NCI-H748 treated with DMSO at 0.1 percent for 48 hours (cell line): ENCODE measurements around the gene S100A16.
"Not testable (repeated sequence)": the region's sequence is repeated elsewhere in the genome, so short reads cannot be mapped to it uniquely, and the experiment has no call there.

ENCODE experiments used
- DNase-seq: peaks from one replicate; lab custom pipeline; 2025; lab: John Stamatoyannopoulos, UW

S100A16 gene

DNA sequence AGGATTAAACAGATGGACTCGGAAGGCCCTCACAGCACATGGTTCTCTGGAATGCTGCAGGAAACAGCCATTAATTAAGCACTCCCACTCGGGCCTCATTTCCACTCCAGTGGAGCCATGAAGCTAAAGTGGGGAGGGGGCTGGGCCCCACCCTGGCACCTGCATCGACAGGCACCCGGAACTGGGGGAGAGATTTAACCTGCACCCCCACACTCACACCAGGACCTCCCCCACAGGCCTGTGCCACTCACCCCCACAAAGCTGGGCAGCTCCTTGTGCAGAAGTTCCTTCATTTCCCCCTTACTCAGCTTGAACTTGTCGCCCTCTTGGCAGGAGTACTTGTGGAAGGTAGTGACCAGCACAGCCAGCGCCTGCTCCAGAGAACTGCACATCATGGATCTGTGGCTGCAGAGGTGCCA is 49.4 kb downstream of the S100A16 start:
- DNase-seq, result no peak

DNA sequence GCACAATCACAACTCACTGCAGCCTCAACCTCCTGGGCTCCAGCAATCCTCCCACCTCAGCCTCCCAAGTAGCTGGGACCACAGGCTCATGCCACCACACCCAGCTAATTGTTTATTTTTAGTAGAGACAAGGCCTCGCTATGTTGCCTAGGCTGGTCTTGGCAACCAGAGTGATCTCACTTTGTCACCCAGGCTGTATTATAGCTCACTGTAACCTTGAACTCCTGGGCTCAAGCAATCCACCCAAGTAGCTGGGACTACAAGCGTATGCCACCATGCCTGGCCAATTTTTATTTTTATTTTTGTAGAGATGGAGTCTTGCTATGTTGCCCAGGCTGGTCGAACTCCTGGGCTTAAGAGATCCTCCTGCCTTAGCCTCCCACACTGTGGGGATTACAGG is 50.9 kb downstream of the S100A16 start:
- not testable (repeated sequence) for DNase-seq

DNA sequence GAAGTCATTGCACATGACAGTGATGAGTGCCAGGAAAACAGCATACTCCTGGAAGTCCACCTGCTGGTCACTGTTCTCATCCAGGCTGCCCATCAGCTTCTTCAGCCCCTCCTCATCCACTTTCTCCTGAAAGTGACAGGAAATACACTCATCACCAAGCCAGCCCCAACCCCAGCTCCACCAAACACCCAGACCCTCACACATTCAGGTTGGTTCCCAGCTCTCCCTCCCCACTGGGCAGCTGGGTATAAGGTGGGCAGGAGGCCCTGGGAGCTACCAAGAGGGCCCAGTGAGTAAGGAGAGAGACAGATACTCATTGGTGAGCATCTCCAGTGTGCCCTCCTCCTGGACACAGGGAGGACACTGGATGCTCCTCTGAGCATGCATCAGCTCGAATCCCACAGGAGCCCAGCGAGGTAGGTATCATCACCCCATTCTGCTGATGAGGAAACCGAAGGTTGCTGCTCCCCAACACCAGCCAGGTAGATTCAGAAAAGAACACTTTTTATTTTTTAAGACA is 51.4 kb downstream of the S100A16 start:
- DNase-seq, result no peak

DNA sequence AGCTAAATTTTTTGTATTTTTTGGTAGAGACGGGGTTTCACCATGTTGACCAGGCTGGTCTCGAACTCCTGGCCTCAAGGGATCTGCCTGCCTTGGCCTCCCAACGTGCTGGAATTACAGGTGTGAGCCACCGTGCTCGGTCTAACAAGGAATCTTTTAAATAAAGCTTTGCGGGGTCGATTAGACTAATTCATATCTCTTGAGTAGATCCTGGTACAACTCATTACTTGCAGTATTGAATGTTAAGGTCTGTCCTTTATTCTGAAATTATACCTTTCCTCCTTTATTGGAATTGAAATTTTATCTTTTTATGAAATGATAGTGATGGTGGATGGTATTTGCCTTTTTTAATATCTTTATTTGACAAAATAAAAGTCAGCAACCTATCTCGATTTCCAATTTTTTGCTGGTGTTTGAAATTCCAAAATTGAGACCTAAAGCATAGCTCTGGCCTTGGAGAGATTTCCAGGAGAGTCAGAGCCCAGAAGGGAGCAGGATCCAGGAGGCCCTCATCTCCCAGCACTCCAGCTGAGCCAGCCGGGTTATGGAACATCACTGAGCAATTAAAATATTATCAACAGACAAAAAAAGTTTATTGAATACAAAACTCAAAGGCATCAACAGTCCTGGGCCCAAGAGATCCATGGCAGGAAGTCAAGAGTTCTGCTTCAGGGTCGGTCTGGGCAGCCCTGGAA is 52.0 kb downstream of the S100A16 start:
- DNase-seq, result no peak

DNA sequence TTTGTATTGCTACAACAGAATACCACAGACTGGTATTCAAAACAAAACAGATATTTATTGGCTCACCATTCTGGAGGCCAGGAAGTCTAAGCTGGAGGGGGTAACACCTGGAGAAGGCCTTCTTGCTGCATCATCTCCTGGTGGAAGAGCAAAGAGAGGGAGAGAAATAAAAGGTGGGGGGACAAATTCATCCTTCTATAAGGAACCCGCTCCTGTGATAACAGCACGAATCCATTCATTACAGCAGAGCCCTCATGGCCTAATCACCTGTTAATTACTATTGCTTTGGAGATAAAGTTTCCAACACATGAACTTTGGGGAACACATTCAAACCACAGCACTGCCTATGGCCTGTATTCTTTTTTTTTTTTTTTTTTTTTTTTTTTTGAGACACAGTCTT is 52.7 kb downstream of the S100A16 start:
- no peak for DNase-seq

DNA sequence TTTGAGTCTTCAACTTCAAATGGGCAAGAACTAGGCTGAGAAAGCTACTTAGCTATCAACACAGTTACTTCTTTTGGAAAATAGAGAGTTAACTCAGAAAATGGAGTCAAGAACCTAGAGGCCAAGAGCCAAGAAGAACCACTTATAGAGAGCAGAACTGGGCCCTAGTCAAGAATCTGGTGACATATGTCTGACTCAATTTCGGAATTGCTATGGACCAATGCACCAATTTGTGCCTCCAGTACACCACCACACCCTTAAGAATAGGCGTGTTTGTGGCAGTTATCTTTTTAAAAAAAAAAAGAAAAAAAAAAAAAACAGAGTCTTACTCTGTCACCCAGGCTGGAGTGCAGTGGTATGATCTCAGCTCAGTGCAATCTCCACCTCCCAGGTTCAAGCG is 55.1 kb downstream of the S100A16 start:
- DNase-seq, result no peak
